Measurements from ENCODE around the gene TNIP2. TPM values are rescaled to one million over a fixed set of nuclear protein-coding genes. Genes with fewer than 3 reads are reported as not detected.
"Not testable (repeated sequence)": the region's sequence is repeated elsewhere in the genome, so short reads cannot be mapped to it uniquely, and the experiment has no call there.

Gene TNIP2
- total RNA-seq, 1 donor from 2014 or later, result 76.8 TPM

DNA sequence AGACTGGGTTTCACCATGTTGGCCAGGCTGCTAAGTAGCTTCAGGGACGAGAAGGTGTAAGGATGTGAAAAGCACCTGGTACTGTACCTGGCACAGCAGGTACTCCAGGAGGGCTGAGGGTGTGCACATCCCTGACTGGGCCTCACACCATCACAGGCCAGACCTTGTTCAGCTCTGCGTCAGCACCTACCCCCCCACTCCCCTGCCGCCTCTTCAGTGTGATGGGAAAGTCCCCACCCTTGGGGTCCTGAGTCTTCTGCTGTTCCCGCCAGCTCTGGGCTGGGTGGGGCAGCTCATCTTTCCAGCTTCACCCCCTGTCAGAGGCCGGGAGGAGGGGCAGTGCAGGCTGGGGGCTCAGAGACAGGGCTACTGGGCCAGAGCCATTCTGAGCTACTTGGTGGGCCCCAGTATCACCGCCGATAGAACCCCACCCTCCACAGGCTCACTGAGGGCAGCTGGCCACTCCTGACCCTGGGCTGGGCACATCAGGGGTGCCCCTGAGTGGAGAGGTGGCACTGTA lies 30.1 kb upstream of the TNIP2 start:
- Histone ChIP-seq H3K36me3 (ENCODE audit: control insufficient read depth, insufficient read depth, low read length) (no peaks in the 10 kb centered on the region), H3K27me3 (ENCODE audit: control insufficient read depth, insufficient read depth, low read length) (peaks cover 2% of the 10 kb centered on the region), H3K4me3 (ENCODE audit: low read depth, low read length) (no peak overlapping the region)
- no peak for DNase-seq (ENCODE audit: low read depth)
- TF ChIP-seq CTCF (IDR thresholded peaks at IDR 0.05; ENCODE audit: insufficient read depth, low read length, poor library complexity, severe bottlenecking), result no peak

DNA sequence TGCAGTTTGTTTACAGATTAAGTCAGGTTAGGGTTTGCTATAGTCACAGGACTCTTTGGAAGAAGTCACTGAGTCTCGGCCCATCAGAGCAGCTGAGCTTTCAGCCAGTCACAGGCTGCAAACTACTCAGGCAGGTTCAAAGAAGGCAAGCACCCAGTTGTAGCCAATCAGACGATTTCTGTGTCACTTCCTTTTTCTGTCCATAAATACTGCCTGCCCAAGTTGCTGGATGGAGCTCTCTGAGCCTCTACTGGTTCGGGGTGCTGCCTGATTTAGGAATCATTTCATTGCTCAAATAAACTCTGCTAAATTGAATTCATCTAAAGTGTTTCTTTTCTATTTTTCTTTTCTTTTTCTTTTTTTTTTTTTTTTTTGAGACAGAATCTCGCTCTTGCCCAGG lies 29.5 kb upstream of the TNIP2 start:
- peaks cover 2% of the 10 kb centered on the region for H3K27me3 ChIP-seq (ENCODE audit: control insufficient read depth, insufficient read depth, low read length)
- no peaks in the 10 kb centered on the region for H3K36me3 ChIP-seq (ENCODE audit: control insufficient read depth, insufficient read depth, low read length)
- DNase-seq (ENCODE audit: low read depth), result no peak
- H3K4me3 ChIP-seq (ENCODE audit: low read depth, low read length), result no peak overlapping the region
- no peak for TF ChIP-seq CTCF (IDR thresholded peaks at IDR 0.05; ENCODE audit: insufficient read depth, low read length, poor library complexity, severe bottlenecking)

GRCh38 chr4:2783790-2784189 lies 27.7 kb upstream of the TNIP2 start:
- no peak for DNase-seq (ENCODE audit: low read depth)
- Histone ChIP-seq H3K36me3 (ENCODE audit: control insufficient read depth, insufficient read depth, low read length) (no peaks in the 10 kb centered on the region), H3K27me3 (ENCODE audit: control insufficient read depth, insufficient read depth, low read length) (peaks cover 2% of the 10 kb centered on the region), H3K4me3 (ENCODE audit: low read depth, low read length) (no peak overlapping the region)
- no peak for TF ChIP-seq CTCF (IDR thresholded peaks at IDR 0.05; ENCODE audit: insufficient read depth, low read length, poor library complexity, severe bottlenecking)

DNA sequence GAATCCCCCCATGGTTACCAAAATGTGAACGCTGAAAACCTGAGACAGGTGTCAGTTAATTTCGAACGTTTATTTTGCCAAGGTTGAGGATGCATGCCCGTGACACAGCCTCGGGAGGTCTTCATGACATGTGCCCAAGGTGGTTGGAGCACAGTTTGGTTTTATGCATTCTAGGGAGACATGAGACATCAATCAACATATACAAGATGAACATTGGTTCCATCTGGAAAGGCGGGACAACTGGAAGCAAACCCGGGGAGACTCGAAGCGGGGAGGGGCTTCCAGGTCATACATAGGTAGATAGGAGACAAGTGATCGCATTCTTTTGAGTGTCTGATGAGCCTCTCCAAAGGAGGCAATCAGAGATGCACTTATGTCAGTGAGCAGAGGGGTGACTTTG lies 25.8 kb upstream of the TNIP2 start:
- Histone ChIP-seq H3K27me3 (ENCODE audit: control insufficient read depth, insufficient read depth, low read length) (peaks cover 2% of the 10 kb centered on the region), H3K4me3 (ENCODE audit: low read depth, low read length) (no peak overlapping the region), H3K36me3 (ENCODE audit: control insufficient read depth, insufficient read depth, low read length) (no peaks in the 10 kb centered on the region)
- TF ChIP-seq CTCF (IDR thresholded peaks at IDR 0.05; ENCODE audit: insufficient read depth, low read length, poor library complexity, severe bottlenecking), result no peak
- no peak for DNase-seq (ENCODE audit: low read depth)

DNA sequence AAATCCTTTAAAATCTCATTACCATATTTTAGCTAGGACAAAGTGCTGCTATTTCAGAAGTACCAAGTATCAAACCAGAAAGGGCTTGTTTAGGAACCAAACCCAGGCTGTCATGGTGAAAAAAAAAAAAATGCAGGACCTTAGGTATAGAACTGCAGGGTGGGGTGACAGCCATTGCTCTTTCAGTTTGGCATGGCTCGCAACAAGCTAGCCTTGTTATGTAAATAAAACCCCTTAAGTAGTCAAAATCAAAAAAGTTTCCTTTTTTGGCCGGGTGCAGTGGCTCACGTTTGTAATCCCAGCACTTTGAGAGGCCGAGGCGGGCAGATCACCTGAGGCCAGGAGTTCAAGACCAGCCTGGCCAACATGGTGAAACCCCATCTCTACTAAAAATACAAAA lies 24.5 kb upstream of the TNIP2 start:
- not testable (repeated sequence) for DNase-seq (ENCODE audit: low read depth); H3K36me3 ChIP-seq (ENCODE audit: control insufficient read depth, insufficient read depth, low read length)

DNA sequence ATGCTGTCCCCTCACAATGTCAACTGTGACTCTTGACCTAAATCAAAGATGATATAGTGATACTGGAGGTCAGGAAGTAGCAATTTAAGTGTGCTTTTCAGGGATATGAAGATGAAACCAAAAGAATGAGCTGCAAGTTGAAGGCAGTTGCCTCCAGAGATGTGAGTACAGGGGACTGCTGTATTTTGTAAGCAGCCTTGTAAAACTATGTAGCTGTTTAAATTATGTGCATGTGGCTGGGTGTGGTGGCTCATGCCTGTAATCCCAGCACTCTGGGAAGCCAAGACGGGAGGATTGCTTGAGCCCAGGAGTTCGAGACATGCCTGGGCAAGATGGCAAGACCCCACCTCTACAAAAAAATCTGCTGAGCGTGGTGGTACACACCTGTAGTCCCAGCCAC lies 15.1 kb upstream of the TNIP2 start:
- H3K4me3 ChIP-seq (ENCODE audit: low read depth, low read length), result no peak overlapping the region
- TF ChIP-seq CTCF (IDR thresholded peaks at IDR 0.05; ENCODE audit: insufficient read depth, low read length, poor library complexity, severe bottlenecking), result no peak
- H3K27me3 ChIP-seq (ENCODE audit: control insufficient read depth, insufficient read depth, low read length), result peaks cover 2% of the 10 kb centered on the region
- no peak for DNase-seq (ENCODE audit: low read depth)
- no peaks in the 10 kb centered on the region for H3K36me3 ChIP-seq (ENCODE audit: control insufficient read depth, insufficient read depth, low read length)

More for the DNA sequence above, 24.5 kb upstream of the TNIP2 start:
- not testable (repeated sequence) for H3K4me3 ChIP-seq (ENCODE audit: low read depth, low read length); H3K27me3 ChIP-seq (ENCODE audit: control insufficient read depth, insufficient read depth, low read length)
